Upper lobe of left lung (tissue), 4 donors: ENCODE measurements around the gene CST7.

Experiments
- POLR2A ChIP-seq, 4 donors: fragments of 450-650 bp; IDR thresholded peaks; one replicate each; pipeline ENCODE4 v1.5.1; 2016 to 2017; ENCODE audit warnings: antibody characterized with exemption in 4 of 4, mild to moderate bottlenecking in 2 of 4
- POLR2AphosphoS5 ChIP-seq, 2 donors: sonication (generic); formaldehyde crosslinking; IDR thresholded peaks; one replicate each; pipeline ENCODE4 v1.5.1; 2017; ENCODE audit warnings: antibody characterized with exemption in 2 of 2
- TF ChIP-seq, protein P1 (sequence below), 6 experiments: fragments of 450-650 bp in 4 of 6; fragments of 200-600 bp in 2 of 6; sonication (generic) in 2 of 6; IDR thresholded peaks; one replicate each; pipeline ENCODE4 v1.5.1; 2016 to 2019; ENCODE audit warnings: antibody characterized with exemption in 6 of 6

DNA sequence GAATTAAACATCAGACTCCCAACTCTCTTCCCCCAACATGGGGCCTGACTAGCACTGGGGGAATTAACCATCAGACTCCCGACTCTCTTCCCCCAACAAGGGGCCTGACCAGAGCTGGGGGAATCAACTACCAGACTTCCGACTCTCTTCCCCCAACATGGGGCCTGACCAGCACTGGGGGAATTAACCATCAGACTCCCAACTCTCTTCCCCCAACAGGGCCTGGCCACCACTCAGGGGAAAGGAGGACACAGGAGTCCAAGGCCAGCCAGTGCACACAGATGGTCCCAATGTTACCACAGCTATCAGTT, 13.1 kb downstream of the CST7 start:
- TF ChIP-seq, protein P1, sequence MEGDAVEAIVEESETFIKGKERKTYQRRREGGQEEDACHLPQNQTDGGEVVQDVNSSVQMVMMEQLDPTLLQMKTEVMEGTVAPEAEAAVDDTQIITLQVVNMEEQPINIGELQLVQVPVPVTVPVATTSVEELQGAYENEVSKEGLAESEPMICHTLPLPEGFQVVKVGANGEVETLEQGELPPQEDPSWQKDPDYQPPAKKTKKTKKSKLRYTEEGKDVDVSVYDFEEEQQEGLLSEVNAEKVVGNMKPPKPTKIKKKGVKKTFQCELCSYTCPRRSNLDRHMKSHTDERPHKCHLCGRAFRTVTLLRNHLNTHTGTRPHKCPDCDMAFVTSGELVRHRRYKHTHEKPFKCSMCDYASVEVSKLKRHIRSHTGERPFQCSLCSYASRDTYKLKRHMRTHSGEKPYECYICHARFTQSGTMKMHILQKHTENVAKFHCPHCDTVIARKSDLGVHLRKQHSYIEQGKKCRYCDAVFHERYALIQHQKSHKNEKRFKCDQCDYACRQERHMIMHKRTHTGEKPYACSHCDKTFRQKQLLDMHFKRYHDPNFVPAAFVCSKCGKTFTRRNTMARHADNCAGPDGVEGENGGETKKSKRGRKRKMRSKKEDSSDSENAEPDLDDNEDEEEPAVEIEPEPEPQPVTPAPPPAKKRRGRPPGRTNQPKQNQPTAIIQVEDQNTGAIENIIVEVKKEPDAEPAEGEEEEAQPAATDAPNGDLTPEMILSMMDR (IDR thresholded peaks at IDR 0.05): no peak
- TF ChIP-seq POLR2A (IDR thresholded peaks at IDR 0.05): no peak
- TF ChIP-seq POLR2AphosphoS5 (IDR thresholded peaks at IDR 0.05): no peak
